ENCODE measurements around the gene TOR2A. TPM values are rescaled to one million over a fixed set of nuclear protein-coding genes. Genes with fewer than 3 reads are reported as not detected.

TOR2A gene
- total RNA-seq, 1 experiment from 2014 or later, result 16.4 TPM

GRCh38 chr9:127773272-127773671 lies 38.2 kb upstream of the TOR2A start:
- DNase-seq, result no peak
- Histone ChIP-seq H3K4me2 (no peak overlapping the region), H3F3A (ENCODE audit: insufficient read depth, low read depth) (peaks cover 14% of the 10 kb centered on the region; the same call in 1 of the 2 replicates), H3K79me2 (ENCODE audit: low read depth) (no peaks in the 10 kb centered on the region), H3K27me3 (ENCODE audit: insufficient read depth, low read depth) (peaks cover 8% of the 10 kb centered on the region; the same call in 1 of the 2 replicates), H3K4me1 (replicated peaks; ENCODE audit: insufficient read depth) (peaks cover 7% of the 10 kb centered on the region), H3K4me3 (no peak overlapping the region), H3K27ac (no peak overlapping the region), H4K20me1 (ENCODE audit: insufficient read depth) (no peaks in the 10 kb centered on the region), H3K36me3 (ENCODE audit: low read depth) (no peaks in the 10 kb centered on the region), H2AFZ (no peak overlapping the region), H3K9me2 (ENCODE audit: insufficient read depth) (no peaks in the 10 kb centered on the region), H3K9me3 (ENCODE audit: insufficient read depth, low read depth) (no peaks in the 10 kb centered on the region)
- TF ChIP-seq EZH2 (IDR thresholded peaks at IDR 0.05; ENCODE audit: low read depth) (no peak), CTCF (conservative IDR thresholded peaks at IDR 0.05) (no peak)
- no TSS peak for BruUV-seq (replicated peaks)
- POLR2A ChIA-PET (ENCODE audit: unreplicated experiment), result no interaction called here
- CTCF ChIA-PET, result no interaction called here
- intact Hi-C loops (cut with micrococcal nuclease; ENCODE audit: unreplicated experiment), result no loop called here

GRCh38 chr9:127772603-127773002 lies 37.5 kb upstream of the TOR2A start:
- Histone ChIP-seq H3F3A (ENCODE audit: insufficient read depth, low read depth) (peaks cover 14% of the 10 kb centered on the region; the same call in 1 of the 2 replicates), H2AFZ (no peak overlapping the region), H4K20me1 (ENCODE audit: insufficient read depth) (no peaks in the 10 kb centered on the region), H3K4me3 (no peak overlapping the region), H3K27ac (no peak overlapping the region), H3K4me1 (replicated peaks; ENCODE audit: insufficient read depth) (peaks cover 7% of the 10 kb centered on the region), H3K27me3 (ENCODE audit: insufficient read depth, low read depth) (peaks cover 8% of the 10 kb centered on the region; the same call in 1 of the 2 replicates), H3K79me2 (ENCODE audit: low read depth) (no peaks in the 10 kb centered on the region), H3K4me2 (no peak overlapping the region), H3K9me2 (ENCODE audit: insufficient read depth) (no peaks in the 10 kb centered on the region), H3K36me3 (ENCODE audit: low read depth) (no peaks in the 10 kb centered on the region), H3K9me3 (ENCODE audit: insufficient read depth, low read depth) (no peaks in the 10 kb centered on the region)
- no peak for TF ChIP-seq EZH2 (IDR thresholded peaks at IDR 0.05; ENCODE audit: low read depth)
- no peak for TF ChIP-seq CTCF (conservative IDR thresholded peaks at IDR 0.05)
- no peak for DNase-seq
- intact Hi-C loops (cut with micrococcal nuclease; ENCODE audit: unreplicated experiment), result no loop called here
- CTCF ChIA-PET, result no interaction called here
- POLR2A ChIA-PET (ENCODE audit: unreplicated experiment), result no interaction called here
- BruUV-seq (replicated peaks), result no TSS peak

- intact Hi-C loops (cut with micrococcal nuclease; ENCODE audit: unreplicated experiment), result loop anchor here (1.0 kb wide), 1 partner anchor 31 kb away; no protein-coding TSS in a partner anchor
- ChIA-PET CTCF (interaction anchor here (0.6 to 1.9 kb wide), 7 partner anchors 10 to 418 kb away, joined by 3 to 23 read pairs (median 4); partner anchors contain the start of gene TOR2A), POLR2A (ENCODE audit: unreplicated experiment) (interaction anchor here (0.5 to 1.0 kb wide), 6 partner anchors 9 to 787 kb away, joined by 3 to 28 read pairs (median 4); partner anchors contain the start of gene CDK9)
Measured at GRCh38 chr9:127771570-127772189, 36.6 kb upstream of the TOR2A start.

More at GRCh38 chr9:127771570-127772189, 36.6 kb upstream of the TOR2A start:
- H3K9me2 ChIP-seq (ENCODE audit: insufficient read depth), result no peaks in the 10 kb centered on the region
- H3K27me3 ChIP-seq (ENCODE audit: insufficient read depth, low read depth), result peaks cover 8% of the 10 kb centered on the region; the same call in 1 of the 2 replicates
- BruUV-seq (replicated peaks), result no TSS peak
- peaks cover 14% of the 10 kb centered on the region; the same call in 1 of the 2 replicates for H3F3A ChIP-seq (ENCODE audit: insufficient read depth, low read depth)
- peaks cover 7% of the 10 kb centered on the region for H3K4me1 ChIP-seq (replicated peaks; ENCODE audit: insufficient read depth)
- peak overlapping the region; percentile 36; the same call in 1 of the 2 replicates for H3K4me3 ChIP-seq
- no peaks in the 10 kb centered on the region for H3K9me3 ChIP-seq (ENCODE audit: insufficient read depth, low read depth)
- peak overlapping the region; percentile 66 for H3K4me2 ChIP-seq
- H3K27ac ChIP-seq, result no peak overlapping the region
- 0 out of 2 replicates have a peak overlapping the region, but pooled peaks have one; percentile 6 for H2AFZ ChIP-seq
- TF ChIP-seq EZH2 (IDR thresholded peaks at IDR 0.05; ENCODE audit: low read depth) (no peak), CTCF (conservative IDR thresholded peaks at IDR 0.05) (no peak)
- no peaks in the 10 kb centered on the region for H4K20me1 ChIP-seq (ENCODE audit: insufficient read depth)
- H3K79me2 ChIP-seq (ENCODE audit: low read depth), result no peaks in the 10 kb centered on the region
- no peak for DNase-seq
- H3K36me3 ChIP-seq (ENCODE audit: low read depth), result no peaks in the 10 kb centered on the region
